Gastrocnemius medialis (tissue), 4 donors: ENCODE measurements around the gene PID1.

Experiments
- CTCF ChIP-seq, 5 experiments: fragments of 450-650 bp in 3 of 5; fragments of 200-600 bp in 2 of 5; sonication (generic) in 2 of 5; IDR thresholded peaks in 4 of 5; conservative IDR thresholded peaks in 1 of 5; 1 replicate in 4 of 5; 2 replicates in 1 of 5; pipeline ENCODE4 v1.5.1; 2016 to 2019; ENCODE audit warnings: antibody characterized with exemption in 5 of 5, mild to moderate bottlenecking in 3 of 5, moderate library complexity in 3 of 5
- POLR2A ChIP-seq, 2 donors: fragments of 450-650 bp; IDR thresholded peaks; one replicate each; pipeline ENCODE4 v1.6.1; 2017; ENCODE audit warnings: antibody characterized with exemption in 2 of 2, mild to moderate bottlenecking in 2 of 2, moderate library complexity in 2 of 2

GRCh38 chr2:229261076-229261475 lies 10.0 kb downstream of the PID1 start:
- TF ChIP-seq CTCF (IDR thresholded peaks at IDR 0.05 in 4 of 5, conservative IDR thresholded peaks at IDR 0.05 in 1 of 5) (no peak), POLR2A (IDR thresholded peaks at IDR 0.05) (no peak)
